ENCODE results near the gene KATNBL1.
"Not testable (repeated sequence)": the region's sequence is repeated elsewhere in the genome, so short reads cannot be mapped to it uniquely, and the experiment has no call there.

Gene KATNBL1

GRCh38 chr15:34193272-34193671 lies 16.6 kb downstream of the KATNBL1 start:
- DNase-seq, result not testable (repeated sequence)

DNA sequence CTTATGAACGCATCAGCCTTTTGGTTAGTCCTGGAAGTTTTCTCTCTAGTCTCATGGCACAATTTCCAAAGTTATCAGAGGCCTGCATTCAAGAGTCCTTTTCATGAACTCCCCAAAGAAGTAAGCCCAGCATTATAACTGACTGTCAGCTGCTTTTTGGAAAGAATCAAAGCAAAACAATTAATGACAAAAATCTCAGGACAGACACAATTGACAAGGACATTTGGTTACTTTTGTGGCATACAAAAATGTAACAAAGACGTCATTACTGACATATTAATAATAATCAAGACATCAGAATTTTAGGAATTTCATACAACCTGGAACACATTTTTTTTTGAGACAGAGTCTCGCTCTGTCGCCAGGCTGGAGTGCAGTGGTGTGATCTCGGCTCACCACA lies 21.2 kb downstream of the KATNBL1 start:
- DNase-seq, result no peak

GRCh38 chr15:34185666-34186065 lies 24.2 kb downstream of the KATNBL1 start:
- DNase-seq, result no peak

- no peak for DNase-seq
Measured at GRCh38 chr15:34182942-34183341, 27.0 kb downstream of the KATNBL1 start.

DNA sequence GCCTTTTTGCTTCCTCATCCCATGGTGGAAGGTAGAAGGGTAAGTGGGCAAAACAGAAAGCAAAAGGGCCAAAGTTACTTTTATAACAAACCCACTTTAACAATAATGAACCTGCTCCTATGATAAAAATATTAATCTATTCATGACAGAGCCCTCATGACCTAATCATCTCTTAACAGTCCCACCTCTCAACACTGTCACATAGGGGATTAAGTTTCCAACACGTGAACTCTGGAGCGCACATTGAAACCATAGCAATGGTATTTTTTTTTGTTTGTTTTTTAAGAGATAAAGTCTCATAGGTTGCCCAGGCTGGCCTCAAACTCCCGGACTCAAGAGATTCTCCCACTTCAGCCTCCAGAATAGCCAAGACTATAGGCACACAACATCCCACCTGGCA lies 30.7 kb downstream of the KATNBL1 start:
- DNase-seq, result no peak

GRCh38 chr15:34165987-34166573 lies 43.8 kb downstream of the KATNBL1 start:
- not testable (repeated sequence) for DNase-seq

DNA sequence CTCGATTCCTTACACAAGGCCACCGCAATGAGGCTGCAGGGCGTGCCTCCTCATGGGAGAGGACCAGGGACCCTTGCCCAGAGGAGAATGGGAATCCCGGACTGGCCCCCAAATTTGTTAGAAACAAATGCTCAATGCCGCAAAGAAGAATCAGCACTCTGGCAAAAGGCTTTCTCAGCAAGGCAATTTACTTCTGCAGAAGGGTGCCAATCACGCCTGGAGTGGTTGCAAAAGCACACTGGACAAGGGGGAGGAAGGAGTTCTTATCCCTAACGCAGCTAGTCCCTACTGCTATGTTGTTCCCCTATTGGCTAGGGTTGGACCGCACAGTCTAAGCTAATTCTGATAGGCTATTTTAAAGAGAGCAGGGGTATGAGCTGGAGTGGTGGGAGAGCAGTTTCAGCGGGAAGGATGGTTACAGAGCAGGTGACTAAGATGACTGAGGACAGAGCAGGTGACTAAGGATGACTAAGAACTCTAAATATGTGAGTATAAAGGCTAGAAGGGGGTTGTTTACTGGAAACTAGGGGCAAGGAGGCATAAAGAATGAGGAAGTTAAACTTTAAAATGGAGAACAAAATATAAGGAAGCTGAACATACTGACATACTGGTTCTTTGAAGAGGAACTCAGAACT lies 48.5 kb downstream of the KATNBL1 start:
- no peak for DNase-seq

GRCh38 chr15:34160735-34161134 lies 49.2 kb downstream of the KATNBL1 start:
- no peak for DNase-seq

DNA sequence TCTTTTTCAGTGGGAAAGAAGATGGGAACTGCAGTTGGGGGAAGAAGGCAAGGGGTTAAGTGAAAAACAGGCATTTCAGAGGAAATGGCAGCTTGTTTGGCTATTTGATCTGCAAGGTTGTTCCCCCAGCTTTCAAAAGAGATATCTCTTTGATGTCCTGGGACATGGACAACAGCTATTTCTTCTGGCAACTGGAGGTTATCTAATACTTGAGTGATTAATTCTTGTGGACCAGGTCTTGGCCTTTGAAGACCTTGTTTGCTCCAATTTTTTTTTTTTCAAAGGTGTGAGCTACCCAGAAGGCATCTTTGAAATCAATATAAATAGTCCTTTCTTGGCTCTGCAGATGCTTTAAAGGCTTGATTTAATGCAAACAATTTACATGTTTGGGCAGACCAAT lies 51.5 kb downstream of the KATNBL1 start:
- DNase-seq, result no peak

DNA sequence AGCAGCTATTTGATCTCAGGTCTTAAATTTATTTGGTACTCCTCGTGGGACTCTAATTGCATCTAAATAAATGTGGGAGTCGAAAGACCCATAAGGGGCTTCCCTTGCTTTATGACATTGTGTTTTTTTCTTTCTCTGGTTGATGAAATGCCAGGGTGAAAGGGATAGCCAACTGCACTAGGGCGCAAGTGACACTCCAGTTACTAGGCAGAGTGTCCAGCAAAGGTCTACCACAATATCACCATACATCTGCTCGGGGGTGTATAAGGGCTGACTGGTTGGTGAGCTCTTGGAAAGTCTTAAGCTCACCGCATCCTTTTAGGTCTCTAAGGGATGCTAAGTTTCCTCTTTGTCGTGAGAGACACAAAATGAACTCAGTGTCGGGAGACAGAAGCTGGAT lies 54.0 kb downstream of the KATNBL1 start:
- no peak for DNase-seq

DNA sequence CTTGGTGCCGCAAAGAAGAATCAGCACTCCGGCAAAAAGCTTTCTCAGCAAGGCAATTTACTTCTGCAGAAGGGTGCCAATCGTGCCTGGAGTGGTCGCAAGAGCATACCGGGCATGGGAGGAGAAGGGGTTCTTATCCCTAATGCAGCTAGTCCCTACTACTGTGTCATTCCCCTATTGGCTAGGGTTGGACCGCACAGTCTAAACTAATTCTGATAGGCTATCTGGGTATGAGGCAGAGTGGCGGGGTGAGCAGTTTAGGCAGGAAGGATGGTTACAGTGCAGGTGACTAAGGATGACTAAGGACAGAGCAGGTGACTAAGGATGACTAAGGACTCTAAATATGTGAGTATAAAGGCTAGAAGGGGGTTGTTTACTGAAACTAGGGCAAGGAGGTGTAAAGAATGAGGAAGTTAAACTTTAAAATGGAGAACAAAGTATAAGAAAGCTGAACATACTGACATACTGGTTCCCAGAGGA lies 55.1 kb downstream of the KATNBL1 start:
- DNase-seq, result no peak

DNA sequence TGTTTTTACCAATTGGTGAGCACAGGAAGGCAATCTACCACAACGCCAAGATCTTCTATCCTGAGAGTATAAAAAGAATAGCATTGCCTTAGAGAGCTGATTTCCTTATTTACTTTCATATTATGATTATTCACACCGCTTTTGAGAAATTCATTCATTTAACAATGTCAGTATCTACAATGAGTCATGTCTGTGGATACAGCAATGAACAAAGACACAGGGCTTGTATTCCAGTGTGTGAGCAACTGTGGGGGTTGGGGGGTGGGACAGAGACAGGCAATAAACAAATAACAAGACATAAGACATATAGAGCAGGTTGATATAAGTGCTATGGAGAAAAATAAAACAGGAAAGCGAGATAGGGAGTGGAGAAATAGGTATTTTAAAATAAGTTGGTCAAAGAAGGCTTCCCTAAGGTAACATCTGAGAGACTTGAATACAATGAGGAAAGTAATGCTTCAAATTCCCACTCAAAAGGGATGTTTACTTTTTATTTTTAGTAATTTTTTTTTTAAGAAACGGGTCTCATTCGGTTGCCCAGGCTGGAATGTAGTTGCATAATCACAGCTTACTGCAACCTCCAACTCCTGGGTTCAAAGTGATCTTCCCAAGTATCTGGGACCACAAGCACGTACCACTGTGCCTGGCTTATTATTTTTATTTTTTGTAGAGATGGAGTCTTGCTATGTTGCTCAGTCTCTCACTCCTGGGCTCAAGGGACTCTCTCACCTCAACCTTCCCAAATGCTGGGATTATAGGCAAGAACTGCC lies 62.3 kb downstream of the KATNBL1 start:
- no peak for DNase-seq

GRCh38 chr15:34133511-34133910 lies 76.4 kb downstream of the KATNBL1 start:
- no peak for DNase-seq

DNA sequence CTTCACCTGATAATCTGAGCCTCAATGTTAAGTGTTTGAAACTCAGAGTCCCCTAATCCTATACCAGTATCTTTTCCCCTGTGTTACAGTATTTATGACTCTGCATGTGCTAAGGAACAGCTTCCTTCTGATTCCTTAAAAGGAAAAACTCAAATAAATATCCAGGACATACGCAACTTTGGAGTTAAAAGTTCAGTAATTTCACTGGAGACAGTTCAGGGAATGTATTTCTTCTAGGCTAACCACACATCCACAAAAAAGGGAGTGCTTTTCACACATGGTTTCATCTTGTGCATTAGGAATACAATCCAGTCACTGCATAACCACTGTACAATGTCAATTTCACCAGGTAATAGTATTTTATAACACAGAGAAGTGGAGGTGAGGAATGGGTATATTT lies 77.0 kb downstream of the KATNBL1 start:
- no peak for DNase-seq

DNA sequence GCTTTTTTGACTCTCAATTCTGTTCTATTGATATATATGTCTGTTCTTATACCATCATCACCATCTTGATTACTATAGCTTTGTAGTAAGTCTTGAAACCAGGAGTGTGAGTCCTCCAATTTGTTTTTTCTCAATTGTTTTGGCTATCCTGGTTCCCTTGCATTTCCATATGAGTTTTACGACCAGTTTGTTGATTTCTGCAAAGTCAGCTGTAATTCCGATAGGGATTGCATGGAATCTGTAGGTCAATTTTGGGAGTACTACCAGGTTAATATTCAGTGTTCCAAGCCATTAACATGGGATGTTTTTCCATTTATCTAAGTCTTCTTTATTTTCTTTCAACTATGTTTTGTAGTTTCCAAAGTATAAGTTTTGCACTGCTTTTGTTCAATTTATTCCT lies 81.0 kb downstream of the KATNBL1 start:
- DNase-seq, result no peak

DNA sequence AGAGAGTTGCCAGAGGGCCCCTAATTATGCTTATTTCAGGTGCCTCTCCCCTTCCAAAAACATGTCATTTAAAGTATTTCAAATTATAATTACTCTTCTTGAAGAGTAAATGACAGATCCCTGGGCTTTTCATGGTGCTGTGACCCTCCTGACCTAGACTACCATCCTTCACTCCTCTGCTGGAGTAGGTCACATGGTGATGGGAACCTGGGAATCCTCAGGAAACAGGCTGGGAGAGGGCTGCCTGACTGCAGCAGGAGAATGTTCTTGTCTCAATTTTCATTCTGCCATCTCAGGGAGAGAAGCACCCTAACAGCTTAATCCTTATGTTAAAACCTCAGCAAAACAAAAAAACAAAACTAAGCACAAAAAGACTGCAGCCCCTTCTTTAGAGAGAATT lies 83.4 kb downstream of the KATNBL1 start:
- DNase-seq, result no peak

DNA sequence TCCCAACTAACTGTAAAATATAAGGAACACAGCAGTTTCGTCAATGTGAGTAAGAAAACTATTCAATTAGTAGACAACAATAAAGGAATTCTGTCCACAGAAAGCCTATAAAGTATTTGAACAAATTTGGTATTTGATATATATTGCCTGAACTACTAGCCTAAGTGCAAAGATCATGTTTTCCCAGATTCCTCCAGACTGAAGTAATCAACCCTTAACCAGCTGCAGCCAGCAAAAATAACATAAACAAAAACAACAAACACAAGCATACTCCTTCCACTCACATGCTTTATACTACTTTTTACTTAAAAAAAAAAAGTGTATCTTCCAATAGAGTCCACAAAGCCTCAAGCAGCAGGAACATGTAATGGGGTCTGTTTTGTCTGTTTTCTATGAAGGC lies 84.0 kb downstream of the KATNBL1 start:
- no peak for DNase-seq

DNA sequence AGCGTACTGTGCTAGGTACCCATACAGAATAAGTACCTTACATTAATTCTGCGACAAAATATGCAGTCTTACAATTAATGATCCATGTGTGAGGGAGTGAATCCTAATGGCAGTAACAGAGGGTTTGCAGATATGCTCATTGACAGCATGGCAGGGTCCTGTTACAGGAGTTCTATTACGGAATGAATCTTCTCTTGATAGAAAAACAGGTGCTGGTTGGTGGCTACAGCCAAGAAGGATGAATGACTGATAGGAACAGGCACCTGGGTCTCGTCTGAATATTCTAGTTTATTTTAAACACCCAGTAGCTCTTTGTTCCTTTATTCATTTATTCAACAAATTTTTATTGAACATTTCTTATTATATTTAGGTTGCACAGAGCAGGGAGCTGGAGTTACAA lies 85.2 kb downstream of the KATNBL1 start:
- DNase-seq, result no peak

- DNase-seq, result no peak
Measured at GRCh38 chr15:34122771-34123183, 87.1 kb downstream of the KATNBL1 start.

DNA sequence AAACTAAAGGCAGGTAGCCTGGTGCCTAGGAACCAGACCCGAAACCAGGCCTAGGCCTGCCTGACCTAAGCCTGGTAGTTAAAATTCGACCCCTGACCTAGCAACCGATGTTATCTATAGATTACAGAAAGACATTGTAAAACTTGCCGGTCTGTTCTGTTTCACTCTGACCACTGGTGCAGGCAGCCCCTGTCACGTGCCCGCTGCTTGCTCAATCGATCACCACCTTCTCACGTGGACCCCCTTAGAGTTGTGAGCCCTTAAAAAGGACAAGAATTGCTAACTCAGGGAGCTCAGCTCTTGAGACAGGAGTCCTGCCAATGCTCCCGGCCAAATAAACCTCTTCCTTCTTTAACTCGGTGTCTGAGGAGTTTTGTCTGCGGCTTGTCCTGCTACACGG lies 88.1 kb downstream of the KATNBL1 start:
- DNase-seq, result not testable (repeated sequence)

DNA sequence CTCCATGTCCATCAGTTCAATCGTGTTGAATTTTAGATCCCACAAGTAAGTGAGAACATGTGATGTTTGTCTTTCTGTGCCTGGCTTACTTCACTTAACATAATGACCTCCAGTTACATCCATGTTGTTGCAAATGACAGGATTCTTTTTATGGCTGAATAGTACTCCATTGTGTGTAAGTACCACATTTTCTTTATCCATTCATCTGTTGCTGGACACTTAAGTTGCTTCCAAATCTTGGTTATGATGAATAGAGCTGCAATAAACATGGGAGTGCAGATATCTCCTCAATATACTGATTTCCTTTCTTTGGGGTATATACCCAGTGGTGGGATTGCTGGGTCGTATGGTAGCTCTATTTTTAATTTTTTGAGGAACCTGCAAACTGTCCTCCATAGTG lies 89.5 kb downstream of the KATNBL1 start:
- not testable (repeated sequence) for DNase-seq

DNA sequence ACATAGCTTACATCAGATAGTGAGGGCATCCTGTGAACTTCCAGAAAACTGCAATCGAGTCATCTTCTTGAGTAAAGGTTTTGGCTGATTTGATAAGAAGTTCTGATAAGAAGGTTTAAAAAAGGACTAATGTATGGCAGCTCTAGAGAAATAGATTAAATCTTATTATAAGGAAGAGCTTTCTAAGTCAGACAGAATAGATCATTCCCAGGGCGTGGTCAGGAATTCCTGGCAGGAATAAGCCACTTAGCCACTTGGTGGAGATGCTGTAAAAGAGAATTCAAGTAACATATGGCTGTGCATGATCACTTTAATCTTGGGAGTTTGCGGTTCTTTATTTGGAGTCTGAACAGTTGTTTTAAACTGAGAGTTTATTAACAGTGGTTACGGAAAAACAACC lies 90.6 kb downstream of the KATNBL1 start:
- no peak for DNase-seq

DNA sequence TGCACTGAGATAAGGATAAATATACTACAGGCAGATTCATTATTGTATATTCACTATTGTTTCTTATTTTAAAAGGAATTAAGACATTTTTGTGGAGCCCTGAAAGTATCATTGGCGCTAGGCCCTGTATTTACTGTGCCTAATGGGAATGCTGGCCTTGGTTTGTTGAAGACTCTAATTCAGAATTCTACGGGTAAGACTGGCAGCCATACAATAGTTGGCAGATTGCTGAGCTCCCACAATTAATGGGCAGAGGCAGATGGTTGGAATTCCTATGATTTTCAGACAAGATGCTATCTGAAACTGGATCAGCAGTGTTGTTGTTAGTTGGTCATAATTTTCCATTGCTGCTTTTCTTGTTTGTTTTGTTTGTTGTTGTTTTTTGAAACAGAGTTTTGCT lies 93.3 kb downstream of the KATNBL1 start:
- DNase-seq, result no peak

DNA sequence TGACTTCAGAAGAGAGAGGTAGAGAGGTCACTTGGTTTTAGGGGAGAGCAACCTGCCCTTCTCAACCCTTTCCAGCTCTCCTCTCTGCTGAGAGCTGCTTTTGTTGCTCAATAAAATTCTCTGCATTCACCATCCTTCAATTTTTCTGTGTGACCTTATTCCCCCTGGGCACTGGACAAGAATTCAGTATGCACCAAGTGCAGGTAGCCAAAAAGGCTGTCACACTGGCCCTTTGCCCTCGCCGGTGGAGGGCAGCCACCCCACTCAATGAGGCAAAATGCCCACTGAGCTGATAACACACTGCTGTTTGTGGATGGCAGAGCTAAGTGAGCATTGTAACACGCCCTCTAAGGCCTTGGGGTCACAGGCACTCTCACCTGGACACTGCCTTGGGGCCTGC lies 95.2 kb downstream of the KATNBL1 start:
- no peak for DNase-seq
